Stimulated activated effector memory CD8-positive, alpha-beta T cell treated with anti-CD3 and anti-CD28 coated beads, Interleukin-12 subunit alpha, Interleukin-12 subunit beta, amount 100 ng/mL, for 72 hours (primary cell): ENCODE results near the gene AANAT.

Source experiments
- ATAC-seq: fragments of 150-1000 bp; cut with Tn5 transposase; 2 replicates; pipeline ENCODE4 v1.10.0; 2021
- DNase-seq, 2 donors: peaks; one replicate each; pipeline ENCODE4 v3.0.0; 2021 to 2022; ENCODE audit warnings: low spot score in 2 of 2
- H3K27ac Mint-ChIP-seq: one replicate; pipeline ENCODE4 v1.8.0; 2022; ENCODE audit warnings: mild to moderate bottlenecking, mixed read lengths
- H3K36me3 Mint-ChIP-seq: one replicate; pipeline ENCODE4 v1.8.0; 2022; ENCODE audit warnings: mild to moderate bottlenecking, mixed read lengths
- H3K4me1 Mint-ChIP-seq: one replicate; pipeline ENCODE4 v1.8.0; 2022; ENCODE audit warnings: mixed read lengths
- H3K4me3 Mint-ChIP-seq: one replicate; pipeline ENCODE4 v1.8.0; 2022; ENCODE audit warnings: mild to moderate bottlenecking, mixed read lengths
- H3K9me3 Mint-ChIP-seq: one replicate; pipeline ENCODE4 v1.8.0; 2022; ENCODE audit warnings: mixed read lengths

The AANAT gene

GRCh38 chr17:76437467-76438402 lies 29.7 kb upstream of the AANAT start:
- Mint-ChIP-seq H3K9me3 (no peaks in the 10 kb centered on the region), H3K4me3 (no peak overlapping the region), H3K36me3 (peaks cover 8% of the 10 kb centered on the region), H3K27ac (no peak overlapping the region), H3K4me1 (peaks cover 50% of the 10 kb centered on the region)
- DNase-seq (no peak), ATAC-seq (no peak)

- no peaks in the 10 kb centered on the region for H3K9me3 Mint-ChIP-seq
- ATAC-seq (no peak), DNase-seq (no peak)
- peaks cover 7% of the 10 kb centered on the region for H3K36me3 Mint-ChIP-seq
- H3K27ac Mint-ChIP-seq = no peak overlapping the region
- H3K4me1 Mint-ChIP-seq = peaks cover 55% of the 10 kb centered on the region
- H3K4me3 Mint-ChIP-seq = no peak overlapping the region
These were observed 28.5 kb upstream of the AANAT start for GRCh38 chr17:76438906-76439305.

- Mint-ChIP-seq H3K27ac (peak overlapping the region; percentile 4), H3K9me3 (no peaks in the 10 kb centered on the region), H3K4me1 (peaks cover 60% of the 10 kb centered on the region), H3K4me3 (no peak overlapping the region), H3K36me3 (peaks cover 2% of the 10 kb centered on the region)
- DNase-seq (no peak), ATAC-seq (no peak)
These were observed 28.0 kb upstream of the AANAT start for GRCh38 chr17:76439314-76439928.

GRCh38 chr17:76440751-76441362 lies 26.5 kb upstream of the AANAT start:
- DNase-seq (no peak), ATAC-seq (no peak)
- no peak overlapping the region for H3K27ac Mint-ChIP-seq
- no peaks in the 10 kb centered on the region for H3K9me3 Mint-ChIP-seq
- H3K4me3 Mint-ChIP-seq = no peak overlapping the region
- H3K4me1 Mint-ChIP-seq = peaks cover 75% of the 10 kb centered on the region
- H3K36me3 Mint-ChIP-seq = no peaks in the 10 kb centered on the region

GRCh38 chr17:76441686-76442340 lies 25.6 kb upstream of the AANAT start:
- peaks cover 79% of the 10 kb centered on the region for H3K4me1 Mint-ChIP-seq
- ATAC-seq (no peak), DNase-seq (no peak)
- H3K27ac Mint-ChIP-seq = peak overlapping the region; percentile 80
- H3K4me3 Mint-ChIP-seq = no peak overlapping the region
- H3K36me3 Mint-ChIP-seq = no peaks in the 10 kb centered on the region
- H3K9me3 Mint-ChIP-seq = no peaks in the 10 kb centered on the region

GRCh38 chr17:76442341-76443338 lies 24.8 kb upstream of the AANAT start:
- peak overlapping the region; percentile 80 for H3K27ac Mint-ChIP-seq
- H3K36me3 Mint-ChIP-seq = no peaks in the 10 kb centered on the region
- no peak overlapping the region for H3K4me3 Mint-ChIP-seq
- H3K9me3 Mint-ChIP-seq = no peaks in the 10 kb centered on the region
- DNase-seq (no peak), ATAC-seq (no peak)
- peaks cover 86% of the 10 kb centered on the region for H3K4me1 Mint-ChIP-seq

GRCh38 chr17:76444518-76445311 lies 22.7 kb upstream of the AANAT start:
- no peaks in the 10 kb centered on the region for H3K9me3 Mint-ChIP-seq
- H3K27ac Mint-ChIP-seq = peak overlapping the region; percentile 7
- ATAC-seq = peak; percentile 55
- H3K4me1 Mint-ChIP-seq = peaks cover 86% of the 10 kb centered on the region
- H3K4me3 Mint-ChIP-seq = no peak overlapping the region
- H3K36me3 Mint-ChIP-seq = no peaks in the 10 kb centered on the region
- no peak for DNase-seq

GRCh38 chr17:76445697-76446448 lies 21.5 kb upstream of the AANAT start:
- Mint-ChIP-seq H3K36me3 (no peaks in the 10 kb centered on the region), H3K4me1 (peaks cover 92% of the 10 kb centered on the region), H3K27ac (peak overlapping the region; percentile 7), H3K4me3 (peak overlapping the region; percentile 19), H3K9me3 (no peaks in the 10 kb centered on the region)
- DNase-seq = no peak
- ATAC-seq = no peak

GRCh38 chr17:76446449-76447231 lies 20.8 kb upstream of the AANAT start:
- ATAC-seq (peak; percentile 84), DNase-seq (no peak)
- peak overlapping the region; percentile 19 for H3K4me3 Mint-ChIP-seq
- no peaks in the 10 kb centered on the region for H3K36me3 Mint-ChIP-seq
- peaks cover 90% of the 10 kb centered on the region for H3K4me1 Mint-ChIP-seq
- H3K9me3 Mint-ChIP-seq = no peaks in the 10 kb centered on the region
- peak overlapping the region; percentile 7 for H3K27ac Mint-ChIP-seq

- H3K4me3 Mint-ChIP-seq = peak overlapping the region; percentile 6
- peaks cover 85% of the 10 kb centered on the region for H3K4me1 Mint-ChIP-seq
- H3K36me3 Mint-ChIP-seq = no peaks in the 10 kb centered on the region
- peak overlapping the region; percentile 69 for H3K27ac Mint-ChIP-seq
- ATAC-seq = peak; percentile 67
- no peak for DNase-seq
- no peaks in the 10 kb centered on the region for H3K9me3 Mint-ChIP-seq
These were observed 19.3 kb upstream of the AANAT start for GRCh38 chr17:76447931-76448652.

GRCh38 chr17:76449126-76449525 lies 18.3 kb upstream of the AANAT start:
- no peak for DNase-seq
- H3K36me3 Mint-ChIP-seq = no peaks in the 10 kb centered on the region
- H3K9me3 Mint-ChIP-seq = no peaks in the 10 kb centered on the region
- no peak overlapping the region for H3K27ac Mint-ChIP-seq
- peaks cover 80% of the 10 kb centered on the region for H3K4me1 Mint-ChIP-seq
- ATAC-seq = no peak
- H3K4me3 Mint-ChIP-seq = no peak overlapping the region

GRCh38 chr17:76451506-76451905 lies 15.9 kb upstream of the AANAT start:
- H3K4me1 Mint-ChIP-seq = peaks cover 56% of the 10 kb centered on the region
- no peaks in the 10 kb centered on the region for H3K9me3 Mint-ChIP-seq
- DNase-seq = no peak
- H3K4me3 Mint-ChIP-seq = peak overlapping the region; percentile 81
- H3K27ac Mint-ChIP-seq = no peak overlapping the region
- H3K36me3 Mint-ChIP-seq = no peaks in the 10 kb centered on the region
- ATAC-seq = no peak
